NCI-H1930 (cell line): ENCODE data around the gene WDR19.
"Not testable (repeated sequence)": the region's sequence is repeated elsewhere in the genome, so short reads cannot be mapped to it uniquely, and the experiment has no call there.

ENCODE experiments used
- DNase-seq, 2 experiments: peaks; one replicate each; lab custom pipeline; 2025; lab: John Stamatoyannopoulos, UW

The WDR19 gene

DNA sequence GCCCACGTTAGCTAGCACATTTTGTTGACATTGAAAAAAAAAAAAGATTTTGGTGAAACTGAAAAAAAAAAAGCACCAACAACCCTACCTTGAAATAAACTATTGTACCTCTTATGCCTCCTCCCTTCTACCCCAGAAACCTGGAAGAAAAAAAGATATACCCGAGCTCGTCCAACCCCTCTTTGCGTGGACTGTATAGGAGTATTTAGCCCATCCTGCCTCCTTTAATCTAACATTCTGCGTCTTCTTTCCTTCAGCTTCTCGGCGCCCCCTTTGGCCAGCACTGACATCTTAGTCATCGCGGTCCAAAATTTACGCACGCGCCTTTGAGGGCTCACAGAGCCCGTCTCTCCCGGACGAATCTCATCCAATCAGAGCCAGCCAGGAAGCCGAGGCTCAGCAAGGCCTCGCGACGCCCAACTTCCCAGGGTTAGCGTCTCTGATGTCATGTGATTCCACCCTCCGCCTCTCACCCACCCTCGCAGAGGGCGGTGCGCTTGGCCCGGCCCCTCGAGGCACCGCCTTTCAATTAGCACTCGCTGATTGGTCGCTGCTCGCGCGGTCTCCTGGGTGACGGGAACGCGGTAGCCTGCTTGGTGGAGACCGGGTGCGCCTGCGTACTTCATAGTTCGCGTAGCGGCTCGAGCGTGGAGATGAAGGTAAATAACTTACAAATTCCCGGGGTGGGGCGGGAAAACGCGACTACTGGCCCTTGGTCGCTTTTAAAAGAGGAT is at the start of gene WDR19:
Gene WDR19, plus strand, starts transcription at position 625 of the 734 bp plus-strand sequence. Its CDS starts 29 bp downstream, at position 654.
- peak; percentile 94 to 97 for DNase-seq

DNA sequence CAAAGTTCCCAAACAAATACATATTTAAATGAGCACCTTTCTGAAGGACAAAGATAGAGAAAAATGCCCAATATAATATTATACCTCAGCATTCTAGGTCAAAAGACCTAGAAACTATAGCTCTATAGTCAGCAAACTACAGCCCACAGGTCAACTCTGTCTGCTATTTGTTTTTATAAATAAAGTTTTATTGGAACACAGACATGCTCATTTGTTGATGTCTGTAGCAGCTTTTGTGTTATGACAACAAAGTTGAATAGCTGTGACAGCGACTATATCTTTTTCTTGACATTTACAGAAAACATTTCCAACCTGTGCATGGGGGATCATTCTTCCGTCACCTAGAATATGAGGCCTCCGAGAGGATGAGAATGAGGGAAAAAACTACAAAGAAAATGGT is 48.7 kb upstream of the WDR19 start:
- no peak for DNase-seq

DNA sequence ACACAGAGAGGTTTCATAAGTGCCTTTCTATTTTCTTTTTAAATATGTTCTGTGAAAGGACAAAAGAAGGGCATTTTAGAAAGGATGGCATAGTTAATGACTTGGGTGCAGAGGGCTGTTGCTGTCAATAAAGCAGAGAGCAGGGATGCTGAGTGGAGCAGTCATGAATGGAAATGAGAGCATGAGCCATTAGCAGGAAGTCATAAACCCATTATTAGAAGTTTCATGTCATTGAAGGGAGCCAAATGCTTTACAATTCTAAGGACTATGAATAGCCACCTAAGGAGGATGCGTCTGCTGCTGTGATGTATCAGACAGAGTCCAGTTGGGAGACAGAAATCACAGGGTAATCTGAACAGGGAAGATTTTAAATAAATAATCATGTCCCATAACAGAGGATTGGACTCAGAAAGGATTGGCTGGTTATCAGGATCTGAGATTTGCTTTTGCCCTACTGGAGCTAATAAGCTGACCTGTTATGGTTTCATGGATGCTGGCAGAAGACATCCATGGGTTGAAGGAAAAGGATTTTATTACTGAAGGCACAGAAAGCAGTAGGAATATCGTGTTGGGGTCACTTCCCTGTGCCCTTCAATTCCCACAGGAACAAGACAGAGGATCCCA is 47.5 kb upstream of the WDR19 start:
- DNase-seq = no peak

- DNase-seq = not testable (repeated sequence)
Observed at GRCh38 chr4:39138227-39138626, 44.1 kb upstream of the WDR19 start.

DNA sequence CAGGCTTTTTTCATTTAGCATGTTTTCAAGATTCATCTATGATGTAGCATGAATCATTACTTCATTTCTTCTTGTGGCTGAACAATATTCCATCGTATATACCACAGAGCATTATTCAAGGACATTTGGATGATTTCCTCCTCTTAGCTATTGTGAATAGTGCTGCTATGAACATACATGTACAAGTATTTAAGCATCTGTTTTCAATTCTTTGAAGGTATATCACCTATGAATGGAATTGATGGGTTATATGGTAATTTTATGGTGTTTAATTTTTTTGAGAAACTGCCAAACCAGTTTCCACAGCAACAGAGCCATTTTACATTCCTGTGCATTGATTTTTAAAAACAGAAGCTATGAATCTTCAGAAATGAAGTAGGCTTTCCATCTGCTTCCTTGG is 36.1 kb upstream of the WDR19 start:
- DNase-seq = no peak

DNA sequence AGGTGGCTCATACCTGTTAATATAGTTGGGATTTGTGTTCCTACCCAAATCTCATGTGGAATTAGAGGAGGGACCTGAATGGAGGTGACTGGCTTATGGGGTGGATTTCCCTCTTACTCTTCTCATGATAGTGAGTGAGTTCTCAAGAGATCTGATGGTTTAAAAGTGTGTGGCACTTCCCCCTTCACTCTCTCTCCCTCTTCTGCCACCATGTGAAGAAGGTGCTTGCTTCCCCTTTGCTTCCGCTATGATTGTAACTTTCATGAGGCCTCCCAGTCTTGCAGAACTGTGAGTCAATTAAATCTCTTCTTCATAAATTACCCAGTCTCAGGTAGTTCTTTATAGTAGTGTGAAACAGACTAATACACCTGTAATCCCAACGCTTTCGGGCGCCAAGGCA is 28.3 kb upstream of the WDR19 start:
- no peak for DNase-seq

GRCh38 chr4:39157520-39157919 is 24.8 kb upstream of the WDR19 start:
- no peak for DNase-seq

GRCh38 chr4:39166177-39166576 is 16.2 kb upstream of the WDR19 start:
- DNase-seq = no peak

GRCh38 chr4:39166669-39167068 is 15.7 kb upstream of the WDR19 start:
- DNase-seq = no peak

DNA sequence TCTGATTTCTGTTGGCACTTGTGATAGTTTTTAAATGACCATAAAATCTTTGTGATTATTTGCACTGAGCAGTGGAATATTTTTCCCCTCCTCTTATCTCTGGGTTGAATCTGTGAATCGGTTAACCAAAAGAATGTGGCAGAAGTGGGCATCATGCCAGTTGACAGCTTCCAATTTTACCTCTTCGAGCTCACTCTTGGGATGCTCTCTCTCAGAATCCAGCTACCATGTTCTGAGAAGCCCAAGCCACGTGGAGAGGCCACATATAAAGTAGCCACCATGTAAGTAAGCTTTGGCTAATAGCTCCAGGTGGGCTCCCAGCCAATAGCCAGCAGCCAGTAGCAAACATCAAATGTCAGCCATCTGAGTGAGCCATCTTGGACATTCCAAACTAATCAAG is 12.9 kb upstream of the WDR19 start:
- no peak for DNase-seq

DNA sequence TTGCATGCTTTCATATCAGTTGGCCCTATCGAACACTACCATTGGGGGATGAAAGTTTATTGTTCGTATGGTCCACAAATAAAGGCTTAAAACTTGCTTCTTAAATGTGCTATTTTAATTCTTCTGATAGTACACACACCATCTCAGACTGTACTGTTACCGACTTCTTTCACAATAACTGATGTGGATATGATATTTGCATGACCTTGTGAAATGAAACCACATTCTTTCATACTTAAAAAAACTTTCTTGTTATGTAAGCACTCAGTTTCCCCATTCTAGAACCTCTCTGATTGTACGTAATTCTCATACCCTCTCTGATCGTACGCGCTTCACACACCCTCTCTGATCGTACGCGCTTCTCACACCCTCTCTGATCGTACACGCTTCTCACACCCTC is 12.0 kb upstream of the WDR19 start:
- DNase-seq = no peak

GRCh38 chr4:39178706-39179105 is 3.6 kb upstream of the WDR19 start:
- DNase-seq = no peak

DNA sequence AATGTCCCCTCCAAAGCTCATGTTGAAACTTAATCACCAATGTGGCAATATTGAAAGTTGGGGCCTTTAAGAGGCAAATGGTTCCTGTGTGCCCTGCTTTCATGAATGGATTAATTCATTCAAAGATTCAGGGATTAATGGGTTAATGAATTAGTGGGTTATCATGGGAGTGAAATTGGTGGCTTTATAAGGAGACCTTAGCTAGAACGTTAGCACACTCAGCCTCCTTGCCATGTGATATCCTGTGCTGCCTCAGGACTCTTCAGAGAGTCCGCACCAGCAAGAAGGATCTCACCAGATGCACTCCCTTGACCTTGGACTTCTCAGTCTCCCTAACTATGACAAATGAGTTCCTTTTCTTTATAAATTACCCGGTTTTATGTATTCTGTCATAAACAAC is 2.6 kb upstream of the WDR19 start:
- DNase-seq = no peak

DNA sequence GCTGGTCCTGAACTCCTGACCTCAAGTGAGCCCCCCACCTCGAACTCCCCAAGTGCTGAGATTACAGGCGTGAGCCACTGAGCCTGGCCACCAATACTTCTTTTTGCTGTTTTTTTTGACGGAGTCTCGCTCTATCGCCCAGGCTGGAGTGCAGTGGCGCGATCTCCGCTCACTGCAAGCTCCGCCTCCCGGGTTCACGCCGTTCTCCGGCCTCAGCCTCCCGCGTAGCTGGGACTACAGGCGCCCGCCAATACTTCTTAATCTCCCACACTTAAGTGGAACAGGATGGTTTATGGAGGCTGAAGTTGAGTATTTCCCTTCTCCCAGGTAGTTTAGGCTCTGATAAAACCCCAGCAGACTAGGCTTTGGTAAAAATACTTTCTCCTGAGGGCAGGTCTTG is 1.7 kb upstream of the WDR19 start:
- DNase-seq = not testable (repeated sequence)

DNA sequence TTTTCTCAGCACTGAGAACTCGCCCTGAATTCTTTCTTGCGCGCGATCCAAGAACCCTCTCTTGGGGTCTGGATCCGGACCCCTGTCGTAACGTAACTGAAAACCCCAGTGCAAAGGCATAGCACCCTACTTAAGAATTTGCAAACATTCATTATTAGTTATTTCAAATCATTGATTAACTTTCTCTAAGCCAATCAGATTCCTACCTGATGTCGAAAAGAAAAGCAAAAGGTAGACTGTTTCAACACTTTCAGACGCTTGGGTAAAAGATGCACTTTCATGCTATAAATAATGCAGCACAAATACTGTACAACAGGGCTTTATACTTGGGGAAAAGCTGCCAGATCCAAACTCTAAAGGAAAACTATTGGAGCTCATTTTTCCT is 817 bp upstream of the WDR19 start:
- DNase-seq = no peak

- DNase-seq = no peak
Observed at GRCh38 chr4:39201963-39202362, 19.6 kb downstream of the WDR19 start.

- no peak for DNase-seq
Observed at GRCh38 chr4:39204543-39204942, 22.2 kb downstream of the WDR19 start.

DNA sequence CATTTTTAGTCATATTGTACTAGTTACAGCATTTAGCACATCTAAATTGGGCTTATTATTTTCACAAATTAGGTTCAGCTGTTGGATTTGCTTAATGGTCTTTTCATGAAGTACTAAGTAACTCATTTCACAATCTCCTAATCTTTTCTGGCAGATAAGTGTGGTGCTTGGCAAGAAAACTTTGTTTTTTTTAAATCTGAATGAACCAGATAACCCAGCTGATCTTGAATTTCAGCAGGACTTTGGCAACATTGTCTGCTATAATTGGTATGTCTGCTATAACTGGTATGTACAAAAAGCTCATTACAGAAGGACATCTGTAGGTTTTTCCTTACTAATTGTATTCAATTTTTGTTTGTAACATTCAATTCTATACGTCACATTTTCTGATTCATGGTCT is 22.7 kb downstream of the WDR19 start:
- no peak for DNase-seq

DNA sequence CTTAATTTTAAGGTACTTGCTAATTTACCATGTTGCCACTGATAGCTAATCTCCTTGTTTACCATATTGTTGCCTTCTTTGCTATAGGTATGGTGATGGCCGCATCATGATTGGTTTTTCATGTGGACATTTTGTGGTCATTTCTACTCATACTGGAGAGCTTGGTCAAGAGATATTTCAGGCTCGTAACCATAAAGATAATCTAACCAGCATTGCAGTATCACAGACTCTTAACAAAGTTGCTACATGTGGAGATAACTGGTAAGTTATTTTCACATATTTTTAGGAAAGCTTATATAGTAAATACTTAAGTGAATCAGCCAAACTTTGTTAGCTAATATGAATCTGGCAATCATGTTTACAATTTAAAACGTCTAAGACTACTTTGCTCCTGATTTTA is 23.1 kb downstream of the WDR19 start:
- DNase-seq = no peak

DNA sequence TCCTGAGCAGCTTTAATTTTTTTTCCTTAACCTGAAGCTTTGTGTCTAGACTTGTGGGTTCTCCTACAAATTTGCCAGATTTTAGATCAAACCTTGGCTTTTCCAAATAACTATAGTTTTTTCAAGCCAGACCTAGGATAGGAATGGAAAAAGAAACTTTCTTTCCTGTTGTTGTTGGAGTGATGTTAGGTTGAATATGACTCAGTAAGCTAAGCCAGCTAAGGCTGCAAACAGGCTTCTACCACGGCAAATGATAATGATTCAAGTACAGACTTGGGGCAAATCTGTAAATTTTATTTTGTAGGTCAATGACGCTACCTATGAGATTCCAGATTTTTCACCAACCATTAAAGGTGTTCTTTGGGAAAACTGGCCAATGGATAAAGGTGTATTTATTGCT is 45.6 kb downstream of the WDR19 start:
- no peak for DNase-seq

- DNase-seq = no peak
Observed at GRCh38 chr4:39228377-39228776, 46.0 kb downstream of the WDR19 start.

DNA sequence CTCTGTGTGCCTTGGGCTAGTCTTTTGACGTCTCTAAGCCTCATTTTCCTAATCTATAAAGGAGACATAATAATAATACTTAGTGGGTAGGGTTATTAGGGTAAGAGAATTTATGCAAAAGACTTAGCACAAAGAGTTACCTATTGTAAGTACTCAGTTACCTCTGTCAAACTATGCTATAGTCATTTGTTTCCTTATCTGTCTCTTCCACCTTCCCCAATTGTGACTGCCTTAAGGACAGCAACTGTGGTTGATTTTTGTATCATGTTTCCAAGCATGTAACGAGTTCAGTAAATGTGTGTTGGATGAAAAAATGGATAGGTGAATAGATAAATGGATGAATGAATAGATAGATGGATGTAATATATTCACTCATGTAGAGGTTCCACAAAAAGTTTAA is 48.1 kb downstream of the WDR19 start:
- DNase-seq = no peak

GRCh38 chr4:39231660-39232059 is 49.3 kb downstream of the WDR19 start:
- DNase-seq = no peak

DNA sequence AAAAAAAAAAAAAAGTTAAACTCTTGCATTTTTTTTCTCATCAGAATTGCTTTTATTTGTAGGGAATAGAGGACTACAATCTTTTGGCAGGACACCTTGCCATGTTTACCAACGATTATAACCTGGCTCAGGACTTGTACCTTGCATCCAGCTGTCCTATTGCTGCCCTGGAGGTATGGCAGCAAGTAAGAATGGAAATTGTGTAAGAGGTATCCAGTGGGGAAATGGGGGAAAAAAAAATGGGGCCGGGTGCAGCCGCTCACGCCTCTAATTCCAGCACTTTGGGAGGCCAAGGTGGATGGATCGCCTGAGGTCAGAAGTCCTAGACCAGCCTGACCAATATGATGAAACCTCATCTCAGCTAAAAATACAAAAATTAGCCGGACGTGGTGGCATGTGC is 49.8 kb downstream of the WDR19 start:
- DNase-seq = no peak
